GM19328 (cell line): ENCODE results near the gene BMERB1.
"Not testable (repeated sequence)": the region's sequence is repeated elsewhere in the genome, so short reads cannot be mapped to it uniquely, and the experiment has no call there.

Experiments used
- ATAC-seq: cut with Tn5 transposase; IDR thresholded peaks from one replicate; pipeline ENCODE4 v1.9.1; 2021; ENCODE audit warnings: mild to moderate bottlenecking, moderate library complexity; ENCODE audit not compliant: unreplicated experiment

BMERB1 gene

GRCh38 chr16:15422222-15422621 is 12.2 kb upstream of the BMERB1 start:
- no peak for ATAC-seq

- no peak for ATAC-seq
Observed at GRCh38 chr16:15425861-15426260, 8.5 kb upstream of the BMERB1 start.

GRCh38 chr16:15426796-15427195 is 7.6 kb upstream of the BMERB1 start:
- no peak for ATAC-seq

GRCh38 chr16:15427648-15428239 is 6.6 kb upstream of the BMERB1 start:
- ATAC-seq = no peak

- ATAC-seq = not testable (repeated sequence)
Observed at GRCh38 chr16:15430884-15431283, 3.5 kb upstream of the BMERB1 start.

- no peak for ATAC-seq
Observed at GRCh38 chr16:15434079-15434424, 336 bp upstream of the BMERB1 start.

- ATAC-seq = no peak
Observed at GRCh38 chr16:15435216-15435864, 952 bp downstream of the BMERB1 start.

GRCh38 chr16:15439102-15439501 is 4.7 kb downstream of the BMERB1 start:
- no peak for ATAC-seq

GRCh38 chr16:15439521-15439920 is 5.1 kb downstream of the BMERB1 start:
- no peak for ATAC-seq

- no peak for ATAC-seq
Observed at GRCh38 chr16:15440852-15441251, 6.5 kb downstream of the BMERB1 start.

GRCh38 chr16:15442140-15442539 is 7.8 kb downstream of the BMERB1 start:
- not testable (repeated sequence) for ATAC-seq

- ATAC-seq = no peak
Observed at GRCh38 chr16:15443753-15444152, 9.4 kb downstream of the BMERB1 start.

- no peak for ATAC-seq
Observed at GRCh38 chr16:15444264-15444663, 9.9 kb downstream of the BMERB1 start.

- no peak for ATAC-seq
Observed at GRCh38 chr16:15445450-15445849, 11.1 kb downstream of the BMERB1 start.

GRCh38 chr16:15446901-15447300 is 12.5 kb downstream of the BMERB1 start:
- no peak for ATAC-seq

GRCh38 chr16:15450624-15451023 is 16.2 kb downstream of the BMERB1 start:
- ATAC-seq = no peak

- no peak for ATAC-seq
Observed at GRCh38 chr16:15451098-15451731, 16.8 kb downstream of the BMERB1 start.

- ATAC-seq = no peak
Observed at GRCh38 chr16:15452246-15452855, 18.0 kb downstream of the BMERB1 start.

- not testable (repeated sequence) for ATAC-seq
Observed at GRCh38 chr16:15453296-15453695, 18.9 kb downstream of the BMERB1 start.

GRCh38 chr16:15454933-15455332 is 20.5 kb downstream of the BMERB1 start:
- not testable (repeated sequence) for ATAC-seq

GRCh38 chr16:15457400-15457799 is 23.0 kb downstream of the BMERB1 start:
- ATAC-seq = no peak

GRCh38 chr16:15457958-15458357 is 23.6 kb downstream of the BMERB1 start:
- ATAC-seq = no peak
